Activated T-helper 17 cell treated with anti-CD3 and anti-CD28 coated beads, Interleukin-2, amount 50 U/mL, for 72 hours (primary cell): ENCODE results near the gene HAPSTR1. TPM values are rescaled to one million over a fixed set of nuclear protein-coding genes. Genes with fewer than 3 reads are reported as not detected.
"Not testable (repeated sequence)": the region's sequence is repeated elsewhere in the genome, so short reads cannot be mapped to it uniquely, and the experiment has no call there.

ENCODE experiments used
- ATAC-seq: fragments of 150-1000 bp; cut with Tn5 transposase; replicated peaks from 2 replicates; pipeline ENCODE4 v1.10.0; 2021; ENCODE audit warnings: mild to moderate bottlenecking, moderate library complexity
- H3K27ac Mint-ChIP-seq: one replicate; pipeline ENCODE4 v1.8.0; 2022; ENCODE audit warnings: mixed read lengths
- H3K27me3 Mint-ChIP-seq: one replicate; pipeline ENCODE4 v1.8.0; 2022; ENCODE audit warnings: mixed read lengths
- H3K36me3 Mint-ChIP-seq: one replicate; pipeline ENCODE4 v1.8.0; 2022; ENCODE audit warnings: low read depth, mild to moderate bottlenecking, mixed read lengths
- H3K4me1 Mint-ChIP-seq: one replicate; pipeline ENCODE4 v1.8.0; 2022; ENCODE audit warnings: mixed read lengths
- H3K4me3 Mint-ChIP-seq: one replicate; pipeline ENCODE4 v1.8.0; 2022; ENCODE audit warnings: mild to moderate bottlenecking, mixed read lengths
- H3K9me3 Mint-ChIP-seq: one replicate; pipeline ENCODE4 v1.8.0; 2022; ENCODE audit warnings: mixed read lengths
- total RNA-seq, 2 donors: library from RNA; stranded (reverse); gene quantifications; one replicate each; pipeline ENCODE4 v1.2.3, GENCODE V29; 2022

Gene HAPSTR1
- total RNA-seq, 2 donors from 2014 or later = 46.1 to 58.1 TPM

GRCh38 chr16:9081158-9081557 lies 10.3 kb upstream of the HAPSTR1 start:
- no peak overlapping the region for H3K27ac Mint-ChIP-seq
- H3K4me3 Mint-ChIP-seq = no peak overlapping the region
- H3K27me3 Mint-ChIP-seq = no peaks in the 10 kb centered on the region
- peaks cover 4% of the 10 kb centered on the region for H3K9me3 Mint-ChIP-seq
- H3K4me1 Mint-ChIP-seq = peaks cover 18% of the 10 kb centered on the region
- ATAC-seq = no peak
- no peaks in the 10 kb centered on the region for H3K36me3 Mint-ChIP-seq

- Mint-ChIP-seq H3K27me3 (no peaks in the 10 kb centered on the region), H3K9me3 (peaks cover 4% of the 10 kb centered on the region), H3K4me1 (peaks cover 18% of the 10 kb centered on the region), H3K36me3 (no peaks in the 10 kb centered on the region), H3K27ac (no peak overlapping the region), H3K4me3 (no peak overlapping the region)
- no peak for ATAC-seq
Observed at GRCh38 chr16:9081843-9082242, 9.6 kb upstream of the HAPSTR1 start.

GRCh38 chr16:9082422-9082821 lies 9.0 kb upstream of the HAPSTR1 start:
- peaks cover 4% of the 10 kb centered on the region for H3K9me3 Mint-ChIP-seq
- ATAC-seq = no peak
- no peaks in the 10 kb centered on the region for H3K27me3 Mint-ChIP-seq
- H3K36me3 Mint-ChIP-seq = no peaks in the 10 kb centered on the region
- no peak overlapping the region for H3K27ac Mint-ChIP-seq
- peaks cover 14% of the 10 kb centered on the region for H3K4me1 Mint-ChIP-seq
- H3K4me3 Mint-ChIP-seq = no peak overlapping the region

- H3K36me3 Mint-ChIP-seq = peaks cover 18% of the 10 kb centered on the region
Observed at GRCh38 chr16:9087733-9088132, 3.7 kb upstream of the HAPSTR1 start.

GRCh38 chr16:9088848-9089247 lies 2.6 kb upstream of the HAPSTR1 start:
- Mint-ChIP-seq H3K9me3 (no peaks in the 10 kb centered on the region), H3K27ac (no peak overlapping the region), H3K4me3 (no peak overlapping the region), H3K36me3 (peaks cover 29% of the 10 kb centered on the region), H3K27me3 (no peaks in the 10 kb centered on the region), H3K4me1 (peaks cover 5% of the 10 kb centered on the region)
- no peak for ATAC-seq

More at GRCh38 chr16:9087733-9088132, 3.7 kb upstream of the HAPSTR1 start:
- H3K4me1 Mint-ChIP-seq, H3K27me3 Mint-ChIP-seq, H3K9me3 Mint-ChIP-seq, H3K4me3 Mint-ChIP-seq, ATAC-seq, H3K27ac Mint-ChIP-seq: not testable (repeated sequence)

GRCh38 chr16:9089660-9090059 lies 1.8 kb upstream of the HAPSTR1 start:
- peaks cover 10% of the 10 kb centered on the region for H3K4me1 Mint-ChIP-seq
- H3K9me3 Mint-ChIP-seq = no peaks in the 10 kb centered on the region

GRCh38 chr16:9090101-9090959 lies 1.1 kb upstream of the HAPSTR1 start:
- peaks cover 15% of the 10 kb centered on the region for H3K4me1 Mint-ChIP-seq
- ATAC-seq = peak; percentile 7

More at GRCh38 chr16:9089660-9090059, 1.8 kb upstream of the HAPSTR1 start:
- H3K27me3 Mint-ChIP-seq = no peaks in the 10 kb centered on the region
- peak overlapping the region; percentile 79 for H3K4me3 Mint-ChIP-seq
- H3K27ac Mint-ChIP-seq = peak overlapping the region; percentile 85
- no peak for ATAC-seq
- H3K36me3 Mint-ChIP-seq = peaks cover 37% of the 10 kb centered on the region

GRCh38 chr16:9091867-9092281 lies 430 bp downstream of the HAPSTR1 start:
- Mint-ChIP-seq H3K9me3 (no peaks in the 10 kb centered on the region), H3K4me1 (peaks cover 26% of the 10 kb centered on the region), H3K27ac (no peak overlapping the region), H3K4me3 (peak overlapping the region; percentile 79), H3K36me3 (peaks cover 59% of the 10 kb centered on the region), H3K27me3 (no peaks in the 10 kb centered on the region)
- peak; percentile 28 for ATAC-seq

More at GRCh38 chr16:9090101-9090959, 1.1 kb upstream of the HAPSTR1 start:
- H3K9me3 Mint-ChIP-seq = no peaks in the 10 kb centered on the region
- peaks cover 44% of the 10 kb centered on the region for H3K36me3 Mint-ChIP-seq
- peak overlapping the region; percentile 79 for H3K4me3 Mint-ChIP-seq
- no peaks in the 10 kb centered on the region for H3K27me3 Mint-ChIP-seq
- H3K27ac Mint-ChIP-seq = peak overlapping the region; percentile 85

- H3K27ac Mint-ChIP-seq = peak overlapping the region; percentile 98
- H3K36me3 Mint-ChIP-seq = peaks cover 65% of the 10 kb centered on the region
- H3K9me3 Mint-ChIP-seq = no peaks in the 10 kb centered on the region
- no peaks in the 10 kb centered on the region for H3K27me3 Mint-ChIP-seq
- ATAC-seq = no peak
- H3K4me3 Mint-ChIP-seq = peak overlapping the region; percentile 96
- H3K4me1 Mint-ChIP-seq = peaks cover 27% of the 10 kb centered on the region
Observed at GRCh38 chr16:9092282-9092977, 986 bp downstream of the HAPSTR1 start.

- Mint-ChIP-seq H3K27ac (peak overlapping the region; percentile 98), H3K4me1 (peaks cover 32% of the 10 kb centered on the region), H3K36me3 (peaks cover 70% of the 10 kb centered on the region), H3K4me3 (peak overlapping the region; percentile 96), H3K9me3 (no peaks in the 10 kb centered on the region), H3K27me3 (no peaks in the 10 kb centered on the region)
- ATAC-seq = no peak
Observed at GRCh38 chr16:9092978-9093344, 1.5 kb downstream of the HAPSTR1 start.

GRCh38 chr16:9094011-9094846 lies 2.8 kb downstream of the HAPSTR1 start:
- ATAC-seq = no peak

GRCh38 chr16:9095171-9095570 lies 3.7 kb downstream of the HAPSTR1 start:
- H3K27ac Mint-ChIP-seq = no peak overlapping the region
- H3K27me3 Mint-ChIP-seq = no peaks in the 10 kb centered on the region

More at GRCh38 chr16:9094011-9094846, 2.8 kb downstream of the HAPSTR1 start:
- Mint-ChIP-seq H3K27me3 (no peaks in the 10 kb centered on the region), H3K9me3 (no peaks in the 10 kb centered on the region), H3K4me1 (peaks cover 42% of the 10 kb centered on the region), H3K36me3 (peaks cover 83% of the 10 kb centered on the region), H3K4me3 (peak overlapping the region; percentile 96), H3K27ac (peak overlapping the region; percentile 98)

GRCh38 chr16:9095656-9096397 lies 4.4 kb downstream of the HAPSTR1 start:
- H3K36me3 Mint-ChIP-seq = peaks cover 93% of the 10 kb centered on the region
- peak overlapping the region; percentile 52 for H3K27ac Mint-ChIP-seq
- H3K27me3 Mint-ChIP-seq = no peaks in the 10 kb centered on the region
- no peak for ATAC-seq
- peaks cover 49% of the 10 kb centered on the region for H3K4me1 Mint-ChIP-seq
- H3K9me3 Mint-ChIP-seq = no peaks in the 10 kb centered on the region
- peak overlapping the region; percentile 96 for H3K4me3 Mint-ChIP-seq

More at GRCh38 chr16:9095171-9095570, 3.7 kb downstream of the HAPSTR1 start:
- Mint-ChIP-seq H3K36me3 (peaks cover 86% of the 10 kb centered on the region), H3K4me1 (peaks cover 46% of the 10 kb centered on the region), H3K9me3 (no peaks in the 10 kb centered on the region), H3K4me3 (peak overlapping the region; percentile 96)
- no peak for ATAC-seq
